ENCODE measurements around the gene AUTS2. TPM values are rescaled to one million over a fixed set of nuclear protein-coding genes. Genes with fewer than 3 reads are reported as not detected.
"Not testable (repeated sequence)": the region's sequence is repeated elsewhere in the genome, so short reads cannot be mapped to it uniquely, and the experiment has no call there.

Gene AUTS2
- total and polyA plus RNA-seq, 11 donors: 3.4 to 14.0 (median 7.3) TPM

- DNase-seq (peak in 2 of 5 donors; percentile 48), ATAC-seq (peak in 3 of 4 donors; percentile 44 to 87 (median 79))
- no peaks in the 10 kb centered on the region for H3K9me3 ChIP-seq
- H3K4me1 ChIP-seq: peaks cover 0 to 34% (median 14%) of the 10 kb centered on the region in 12 donors
- intact Hi-C loops (cut with DNase I): loop anchor here in 1 of 10 donors (10.0 kb wide), 1 partner anchor 177 kb away; no protein-coding TSS in a partner anchor
- H3K27ac ChIP-seq: peak overlapping the region in 4 of 12 donors; percentile 2 to 58 (median 8)
- H3K4me3 ChIP-seq: no peak overlapping the region
- 59 to 76% (median 63%) methylated on average over 3 of the region's 3 CpGs for WGBS, 4 donors
- TF ChIP-seq CTCF (IDR thresholded peaks at IDR 0.05) (no peak), POLR2A (IDR thresholded peaks at IDR 0.05) (no peak)
- no peaks in the 10 kb centered on the region for H3K27me3 ChIP-seq
- no peaks in the 10 kb centered on the region for H3K36me3 ChIP-seq
Observed at GRCh38 chr7:69781412-69781846, 183.2 kb downstream of the AUTS2 start.

GRCh38 chr7:69782917-69783684 is 184.8 kb downstream of the AUTS2 start:
- Histone ChIP-seq H3K36me3 (no peaks in the 10 kb centered on the region), H3K9me3 (no peaks in the 10 kb centered on the region), H3K4me3 (no peak overlapping the region), H3K27me3 (no peaks in the 10 kb centered on the region), H3K4me1 (peaks cover 0 to 36% (median 16%) of the 10 kb centered on the region in 12 donors), H3K27ac (peak overlapping the region in 6 of 12 donors; percentile 20 to 56 (median 27))
- intact Hi-C loops (cut with DNase I): loop anchor here in 1 of 10 donors (10.0 kb wide), 1 partner anchor 178 kb away; no protein-coding TSS in a partner anchor
- 35 to 51% (median 45%) methylated on average over 7 of the region's 7 CpGs for WGBS, 4 donors
- ATAC-seq (peak; percentile 26 to 52 (median 50)), DNase-seq (peak in 4 of 5 donors; percentile 43 to 79 (median 74))
- TF ChIP-seq CTCF (IDR thresholded peaks at IDR 0.05) (no peak), POLR2A (IDR thresholded peaks at IDR 0.05) (no peak)

- 97 to 99% (median 98%) methylated on average over 6 of the region's 6 CpGs for WGBS, 4 donors
- not testable (repeated sequence) for DNase-seq, H3K36me3 ChIP-seq, H3K27ac ChIP-seq, H3K27me3 ChIP-seq, ATAC-seq, H3K9me3 ChIP-seq, H3K4me3 ChIP-seq
- H3K4me1 ChIP-seq: peaks cover 0 to 45% (median 17%) of the 10 kb centered on the region in 12 donors
- intact Hi-C loops (cut with DNase I): loop anchor here in 1 of 10 donors (10.0 kb wide), 1 partner anchor 181 kb away; no protein-coding TSS in a partner anchor
Observed at GRCh38 chr7:69786130-69786529, 187.9 kb downstream of the AUTS2 start.

- Histone ChIP-seq H3K27ac (peak overlapping the region in 3 of 12 donors; percentile 26 to 39 (median 32)), H3K9me3 (no peaks in the 10 kb centered on the region), H3K4me3 (no peak overlapping the region), H3K4me1 (peaks cover 0 to 38% (median 17%) of the 10 kb centered on the region in 12 donors), H3K36me3 (no peaks in the 10 kb centered on the region), H3K27me3 (no peaks in the 10 kb centered on the region)
- TF ChIP-seq POLR2A (IDR thresholded peaks at IDR 0.05): no peak
- TF ChIP-seq CTCF (IDR thresholded peaks at IDR 0.05): no peak
- ATAC-seq: peak in 1 of 4 donors; percentile 51
- WGBS, 4 donors: 75 to 91% (median 82%) methylated on average over 3 of the region's 3 CpGs
- intact Hi-C loops (cut with DNase I): loop anchor here in 1 of 10 donors (10.0 kb wide), 1 partner anchor 182 kb away; no protein-coding TSS in a partner anchor
- no peak for DNase-seq
Observed at GRCh38 chr7:69786730-69787395, 188.6 kb downstream of the AUTS2 start.
